Stimulated activated memory B cell treated with anti-CD40 and anti-IgM and Interleukin-4, amounts not matched to agents 10 μg/mL and 1 μg/mL and 100 μg/mL, for 72 hours (primary cell): ENCODE measurements around the gene MARCO.
"Not testable (repeated sequence)": the region's sequence is repeated elsewhere in the genome, so short reads cannot be mapped to it uniquely, and the experiment has no call there.

Experiments used
- ATAC-seq: fragments of 150-1000 bp; cut with Tn5 transposase; 2 replicates; pipeline ENCODE4 v1.10.0; 2021
- H3K27ac Mint-ChIP-seq: one replicate; pipeline ENCODE4 v1.8.0; 2022; ENCODE audit warnings: mild to moderate bottlenecking, mixed read lengths
- H3K27me3 Mint-ChIP-seq: one replicate; pipeline ENCODE4 v1.8.0; 2022; ENCODE audit warnings: mixed read lengths
- H3K36me3 Mint-ChIP-seq: one replicate; pipeline ENCODE4 v1.8.0; 2022; ENCODE audit warnings: mixed read lengths
- H3K4me1 Mint-ChIP-seq: one replicate; pipeline ENCODE4 v1.8.0; 2022; ENCODE audit warnings: mixed read lengths
- H3K4me3 Mint-ChIP-seq: one replicate; pipeline ENCODE4 v1.8.0; 2022; ENCODE audit warnings: mild to moderate bottlenecking, moderate library complexity, mixed read lengths
- H3K9me3 Mint-ChIP-seq: one replicate; pipeline ENCODE4 v1.8.0; 2022; ENCODE audit warnings: mixed read lengths

MARCO gene

GRCh38 chr2:118994778-118995177, 52.8 kb downstream of the MARCO start:
- Mint-ChIP-seq H3K4me1 (no peaks in the 10 kb centered on the region), H3K4me3 (no peak overlapping the region), H3K27ac (no peak overlapping the region), H3K27me3 (no peaks in the 10 kb centered on the region), H3K9me3 (no peaks in the 10 kb centered on the region), H3K36me3 (no peaks in the 10 kb centered on the region)
- ATAC-seq = no peak

GRCh38 chr2:119003856-119004255, 61.9 kb downstream of the MARCO start:
- not testable (repeated sequence) for H3K27ac Mint-ChIP-seq

GRCh38 chr2:119004602-119005001, 62.6 kb downstream of the MARCO start:
- ATAC-seq = no peak
- Mint-ChIP-seq H3K4me1 (no peaks in the 10 kb centered on the region), H3K27ac (no peak overlapping the region), H3K9me3 (no peaks in the 10 kb centered on the region), H3K36me3 (no peaks in the 10 kb centered on the region), H3K27me3 (peaks cover 19% of the 10 kb centered on the region), H3K4me3 (no peak overlapping the region)

More at GRCh38 chr2:119003856-119004255, 61.9 kb downstream of the MARCO start:
- H3K4me3 Mint-ChIP-seq, H3K36me3 Mint-ChIP-seq, H3K4me1 Mint-ChIP-seq, ATAC-seq, H3K9me3 Mint-ChIP-seq: not testable (repeated sequence)
- H3K27me3 Mint-ChIP-seq = peaks cover 12% of the 10 kb centered on the region

- Mint-ChIP-seq H3K4me3 (no peak overlapping the region), H3K27me3 (peaks cover 24% of the 10 kb centered on the region), H3K9me3 (no peaks in the 10 kb centered on the region), H3K27ac (no peak overlapping the region), H3K36me3 (no peaks in the 10 kb centered on the region), H3K4me1 (no peaks in the 10 kb centered on the region)
- ATAC-seq = no peak
Measured at GRCh38 chr2:119005051-119005450, 63.1 kb downstream of the MARCO start.

DNA sequence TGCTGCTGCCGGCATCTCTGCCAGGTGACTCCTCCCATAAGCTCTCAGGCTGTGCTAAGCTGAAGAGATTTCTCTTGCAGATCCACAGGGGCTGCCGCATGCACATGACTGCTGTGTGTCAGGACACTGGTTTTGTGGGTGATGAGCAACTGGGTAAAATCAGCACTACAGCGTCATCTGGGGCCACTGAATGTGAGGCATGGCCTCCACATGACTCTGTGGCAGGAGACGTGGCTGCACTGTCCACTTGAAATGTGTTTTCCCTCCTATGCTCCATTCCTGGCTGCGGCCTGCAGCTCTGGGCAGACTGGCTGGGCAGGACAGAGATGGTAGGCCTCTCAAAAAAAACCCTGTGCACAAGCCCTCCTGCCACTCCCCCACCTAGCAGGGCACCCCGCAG, 63.6 kb downstream of the MARCO start:
- no peaks in the 10 kb centered on the region for H3K4me1 Mint-ChIP-seq
- ATAC-seq = no peak
- no peaks in the 10 kb centered on the region for H3K36me3 Mint-ChIP-seq
- H3K4me3 Mint-ChIP-seq = no peak overlapping the region
- H3K27me3 Mint-ChIP-seq = peaks cover 29% of the 10 kb centered on the region
- H3K9me3 Mint-ChIP-seq = no peaks in the 10 kb centered on the region
- H3K27ac Mint-ChIP-seq = no peak overlapping the region

GRCh38 chr2:119006441-119006840, 64.4 kb downstream of the MARCO start:
- Mint-ChIP-seq H3K27me3 (peaks cover 38% of the 10 kb centered on the region), H3K27ac (no peak overlapping the region), H3K4me1 (no peaks in the 10 kb centered on the region), H3K4me3 (no peak overlapping the region), H3K9me3 (no peaks in the 10 kb centered on the region), H3K36me3 (no peaks in the 10 kb centered on the region)
- no peak for ATAC-seq

GRCh38 chr2:119008108-119008507, 66.1 kb downstream of the MARCO start:
- no peaks in the 10 kb centered on the region for H3K4me1 Mint-ChIP-seq
- peaks cover 53% of the 10 kb centered on the region for H3K27me3 Mint-ChIP-seq
- no peak overlapping the region for H3K27ac Mint-ChIP-seq
- H3K4me3 Mint-ChIP-seq = no peak overlapping the region
- no peaks in the 10 kb centered on the region for H3K9me3 Mint-ChIP-seq
- H3K36me3 Mint-ChIP-seq = no peaks in the 10 kb centered on the region
- ATAC-seq = no peak

DNA sequence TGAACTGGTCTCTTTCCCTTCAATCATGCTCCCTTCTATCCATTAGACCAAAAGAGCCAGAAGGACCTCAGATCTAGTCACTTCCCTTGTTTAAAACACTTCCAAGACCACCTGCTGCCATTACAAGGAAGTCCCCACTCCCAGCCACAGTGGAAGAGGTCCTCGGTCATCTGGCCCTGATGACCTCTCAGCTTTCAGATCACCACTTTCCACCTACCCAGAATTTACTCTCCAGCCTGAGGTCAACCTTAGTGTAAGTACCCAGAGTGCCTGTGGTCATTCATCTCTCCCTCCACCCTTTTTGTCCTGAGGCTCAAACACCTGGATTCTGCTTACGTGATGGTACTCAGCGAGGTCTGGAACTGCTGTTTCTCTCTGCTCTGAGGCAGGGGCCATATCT, 67.1 kb downstream of the MARCO start:
- H3K4me1 Mint-ChIP-seq = no peaks in the 10 kb centered on the region
- H3K36me3 Mint-ChIP-seq = no peaks in the 10 kb centered on the region
- H3K4me3 Mint-ChIP-seq = no peak overlapping the region
- peaks cover 54% of the 10 kb centered on the region for H3K27me3 Mint-ChIP-seq
- no peak for ATAC-seq
- H3K27ac Mint-ChIP-seq = no peak overlapping the region
- H3K9me3 Mint-ChIP-seq = no peaks in the 10 kb centered on the region

- Mint-ChIP-seq H3K4me3 (no peak overlapping the region), H3K27ac (no peak overlapping the region), H3K36me3 (no peaks in the 10 kb centered on the region), H3K27me3 (peaks cover 54% of the 10 kb centered on the region), H3K4me1 (no peaks in the 10 kb centered on the region), H3K9me3 (no peaks in the 10 kb centered on the region)
- no peak for ATAC-seq
Measured at GRCh38 chr2:119010336-119010735, 68.3 kb downstream of the MARCO start.

DNA sequence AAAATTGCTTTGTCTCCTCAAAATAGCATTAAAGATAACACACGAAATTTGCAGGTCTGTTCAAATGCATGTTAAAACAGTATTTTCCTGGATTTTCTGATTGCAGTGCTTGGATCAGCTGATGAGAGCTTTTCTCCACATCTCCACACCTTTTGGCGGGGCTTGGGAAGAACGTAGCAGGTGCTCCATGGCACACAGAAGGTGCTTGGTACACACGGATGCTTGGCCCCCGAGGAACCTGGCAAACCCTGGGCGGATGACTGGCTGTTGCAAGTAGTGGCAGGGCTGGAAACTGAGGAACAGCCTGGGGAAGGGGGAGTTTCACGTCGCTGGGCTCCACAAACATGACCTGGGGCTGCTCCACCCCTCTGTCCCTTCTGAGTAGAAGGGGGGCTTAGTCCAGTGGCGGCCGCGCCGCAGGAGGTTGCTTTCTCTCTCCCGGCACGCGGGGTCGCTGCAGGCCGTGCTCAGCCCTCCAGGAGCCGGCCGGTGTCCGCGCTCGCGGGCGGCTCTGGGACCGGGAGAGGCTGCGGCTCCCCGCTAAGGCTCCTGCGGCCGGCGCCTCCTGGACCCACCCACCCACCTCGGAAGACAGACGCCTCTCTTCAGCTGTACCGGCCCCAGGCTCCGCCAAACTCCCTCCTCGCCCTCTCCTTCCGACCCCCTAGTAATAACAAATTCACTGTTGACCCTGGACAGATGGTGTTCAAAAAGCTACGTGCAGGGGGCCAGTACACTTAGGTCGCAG, 69.3 kb downstream of the MARCO start:
- Mint-ChIP-seq H3K4me3 (no peak overlapping the region), H3K9me3 (no peaks in the 10 kb centered on the region)

DNA sequence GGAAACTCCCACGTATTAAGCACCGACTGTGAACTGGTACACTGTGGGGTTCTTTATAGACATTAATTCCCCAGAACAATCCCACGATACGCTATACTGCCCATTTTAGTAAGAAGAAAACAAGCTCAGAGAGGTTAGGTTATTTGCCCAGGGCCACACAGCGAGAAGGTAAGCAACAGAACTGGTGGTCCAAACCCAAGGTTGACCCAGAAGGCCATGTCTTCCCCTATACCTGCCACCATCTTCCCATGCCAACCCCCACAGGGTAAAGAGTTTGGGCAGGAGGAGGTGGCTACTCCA, 69.9 kb downstream of the MARCO start:
- Mint-ChIP-seq H3K9me3 (no peaks in the 10 kb centered on the region), H3K27ac (no peak overlapping the region), H3K4me1 (no peaks in the 10 kb centered on the region), H3K36me3 (no peaks in the 10 kb centered on the region), H3K27me3 (peaks cover 52% of the 10 kb centered on the region), H3K4me3 (no peak overlapping the region)
- no peak for ATAC-seq

More for the DNA sequence above, 69.3 kb downstream of the MARCO start:
- Mint-ChIP-seq H3K36me3 (no peaks in the 10 kb centered on the region), H3K27ac (no peak overlapping the region), H3K4me1 (no peaks in the 10 kb centered on the region), H3K27me3 (peaks cover 51% of the 10 kb centered on the region)
- ATAC-seq = no peak

GRCh38 chr2:119012345-119013301, 70.6 kb downstream of the MARCO start:
- H3K4me1 Mint-ChIP-seq = no peaks in the 10 kb centered on the region
- ATAC-seq = no peak
- H3K9me3 Mint-ChIP-seq = no peaks in the 10 kb centered on the region
- no peak overlapping the region for H3K27ac Mint-ChIP-seq
- peaks cover 60% of the 10 kb centered on the region for H3K27me3 Mint-ChIP-seq
- no peak overlapping the region for H3K4me3 Mint-ChIP-seq
- no peaks in the 10 kb centered on the region for H3K36me3 Mint-ChIP-seq

DNA sequence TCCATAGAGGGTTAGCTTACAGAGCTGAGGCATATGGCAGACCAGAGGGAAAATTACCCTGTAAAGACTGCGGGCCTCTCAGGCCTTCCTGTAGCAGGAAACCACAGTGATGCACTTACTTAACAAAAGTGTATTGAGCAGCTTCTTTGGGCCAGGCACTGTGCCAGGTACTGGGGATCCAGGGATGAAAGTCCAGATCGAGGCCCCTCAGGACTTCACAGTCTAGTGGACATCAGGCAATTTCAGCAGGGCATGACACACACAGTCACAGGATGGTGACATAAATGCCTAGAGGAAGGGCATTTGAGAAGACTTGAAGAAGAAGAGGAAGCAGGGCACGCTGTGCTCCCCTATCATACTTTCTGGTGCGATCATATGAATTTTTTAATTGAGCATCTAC, 71.7 kb downstream of the MARCO start:
- no peak for ATAC-seq
- H3K27ac Mint-ChIP-seq = no peak overlapping the region
- H3K9me3 Mint-ChIP-seq = no peaks in the 10 kb centered on the region
- no peaks in the 10 kb centered on the region for H3K4me1 Mint-ChIP-seq
- no peaks in the 10 kb centered on the region for H3K36me3 Mint-ChIP-seq
- H3K27me3 Mint-ChIP-seq = peaks cover 62% of the 10 kb centered on the region
- H3K4me3 Mint-ChIP-seq = no peak overlapping the region

DNA sequence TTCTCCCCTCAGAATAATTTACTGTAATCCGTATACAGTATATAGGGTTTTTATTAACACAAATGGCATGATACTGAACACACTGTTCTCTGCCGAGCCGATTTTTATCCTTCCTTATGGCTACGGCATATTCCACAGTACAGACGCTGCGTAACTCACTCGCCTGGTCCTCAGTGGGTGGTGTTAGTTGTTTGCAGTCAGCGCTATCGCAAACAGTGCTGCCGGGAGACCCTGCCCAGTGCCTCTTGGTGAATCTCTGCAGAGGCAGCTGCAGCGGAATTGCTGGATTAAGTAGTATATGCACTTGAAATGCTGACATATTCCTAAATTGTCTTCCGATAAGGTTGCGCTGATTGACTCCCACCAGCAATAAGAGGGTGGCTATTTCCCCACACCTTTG, 73.9 kb downstream of the MARCO start:
- Mint-ChIP-seq H3K27me3 (peaks cover 40% of the 10 kb centered on the region), H3K27ac (no peak overlapping the region), H3K9me3 (no peaks in the 10 kb centered on the region), H3K4me1 (no peaks in the 10 kb centered on the region), H3K36me3 (no peaks in the 10 kb centered on the region), H3K4me3 (no peak overlapping the region)
- no peak for ATAC-seq

GRCh38 chr2:119019521-119019920, 77.5 kb downstream of the MARCO start:
- ATAC-seq = no peak
- Mint-ChIP-seq H3K4me1 (no peaks in the 10 kb centered on the region), H3K27me3 (peaks cover 18% of the 10 kb centered on the region), H3K36me3 (no peaks in the 10 kb centered on the region), H3K4me3 (no peak overlapping the region), H3K27ac (no peak overlapping the region), H3K9me3 (no peaks in the 10 kb centered on the region)

DNA sequence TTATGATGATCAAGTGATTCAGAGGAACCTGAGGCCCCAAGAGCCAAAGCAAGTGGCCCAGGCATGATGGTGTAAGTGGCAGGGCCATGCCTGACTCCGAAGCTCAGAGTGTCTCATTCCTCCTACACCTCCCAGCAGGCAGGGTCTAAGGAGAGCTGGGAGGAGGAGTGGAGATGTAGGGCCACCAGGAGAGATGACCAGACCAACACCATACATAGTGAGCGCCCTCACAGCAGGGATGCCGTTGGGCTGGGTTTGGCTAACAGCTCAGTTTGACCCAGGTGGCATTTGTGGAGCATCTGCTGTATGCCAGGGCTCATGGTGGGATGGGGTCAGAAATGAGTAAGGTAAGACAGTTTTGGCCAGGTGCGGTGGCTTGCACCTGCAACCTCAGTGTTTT, 80.7 kb downstream of the MARCO start:
- Mint-ChIP-seq H3K36me3 (no peaks in the 10 kb centered on the region), H3K27ac (no peak overlapping the region), H3K27me3 (peaks cover 2% of the 10 kb centered on the region), H3K9me3 (no peaks in the 10 kb centered on the region), H3K4me1 (no peaks in the 10 kb centered on the region), H3K4me3 (no peak overlapping the region)
- ATAC-seq = no peak
